Tibial nerve (tissue), 3 donors: ENCODE measurements around the gene NARS2.

Experiments
- POLR2A ChIP-seq, 2 donors: fragments of 450-650 bp; IDR thresholded peaks; one replicate each; pipeline ENCODE4 v1.6.1; 2017; ENCODE audit warnings: antibody characterized with exemption in 2 of 2, mild to moderate bottlenecking in 2 of 2, moderate library complexity in 2 of 2
- TF ChIP-seq, protein P1 (sequence below), 5 experiments: fragments of 200-600 bp in 3 of 5; fragments of 450-650 bp in 2 of 5; sonication (generic) in 3 of 5; IDR thresholded peaks; one replicate each; pipeline ENCODE4 v1.5.1; 2016 to 2019; ENCODE audit warnings: antibody characterized with exemption in 5 of 5, mild to moderate bottlenecking in 3 of 5, moderate library complexity in 2 of 5

DNA sequence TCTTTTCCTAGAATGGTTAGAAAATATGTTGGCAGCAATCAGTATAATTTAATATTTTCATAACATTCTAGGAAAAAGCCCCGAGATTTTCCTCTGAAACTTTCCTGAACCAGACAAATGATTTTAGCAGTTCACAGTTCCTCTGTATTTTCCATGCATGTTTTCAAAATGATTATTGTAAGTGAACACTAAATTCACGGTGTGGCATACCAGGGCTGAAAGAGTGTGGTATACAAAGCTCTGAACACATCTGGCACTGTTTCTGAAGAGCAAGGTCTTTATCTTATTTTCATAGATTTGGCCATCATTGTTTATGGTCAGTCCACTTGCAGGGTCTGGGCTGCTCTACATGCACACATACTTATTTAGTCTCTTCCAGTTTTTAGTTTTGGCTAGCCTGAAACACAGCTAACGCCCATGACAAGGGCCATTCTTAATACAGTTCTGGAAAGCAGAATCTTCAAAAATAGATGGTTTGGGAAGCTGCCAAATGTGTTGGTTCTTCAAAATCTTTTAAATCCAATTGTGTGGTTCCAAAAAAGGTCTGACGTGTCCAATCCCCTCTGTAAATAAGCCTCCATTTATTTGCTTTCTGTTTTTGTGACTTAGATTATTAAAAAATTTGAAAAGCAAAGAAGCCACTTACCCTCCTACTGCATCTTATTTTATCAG, 149.1 kb downstream of the NARS2 start:
- TF ChIP-seq, protein P1, sequence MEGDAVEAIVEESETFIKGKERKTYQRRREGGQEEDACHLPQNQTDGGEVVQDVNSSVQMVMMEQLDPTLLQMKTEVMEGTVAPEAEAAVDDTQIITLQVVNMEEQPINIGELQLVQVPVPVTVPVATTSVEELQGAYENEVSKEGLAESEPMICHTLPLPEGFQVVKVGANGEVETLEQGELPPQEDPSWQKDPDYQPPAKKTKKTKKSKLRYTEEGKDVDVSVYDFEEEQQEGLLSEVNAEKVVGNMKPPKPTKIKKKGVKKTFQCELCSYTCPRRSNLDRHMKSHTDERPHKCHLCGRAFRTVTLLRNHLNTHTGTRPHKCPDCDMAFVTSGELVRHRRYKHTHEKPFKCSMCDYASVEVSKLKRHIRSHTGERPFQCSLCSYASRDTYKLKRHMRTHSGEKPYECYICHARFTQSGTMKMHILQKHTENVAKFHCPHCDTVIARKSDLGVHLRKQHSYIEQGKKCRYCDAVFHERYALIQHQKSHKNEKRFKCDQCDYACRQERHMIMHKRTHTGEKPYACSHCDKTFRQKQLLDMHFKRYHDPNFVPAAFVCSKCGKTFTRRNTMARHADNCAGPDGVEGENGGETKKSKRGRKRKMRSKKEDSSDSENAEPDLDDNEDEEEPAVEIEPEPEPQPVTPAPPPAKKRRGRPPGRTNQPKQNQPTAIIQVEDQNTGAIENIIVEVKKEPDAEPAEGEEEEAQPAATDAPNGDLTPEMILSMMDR (IDR thresholded peaks at IDR 0.05): no peak
- no peak for TF ChIP-seq POLR2A (IDR thresholded peaks at IDR 0.05)
